Activated T-helper 17 cell treated with anti-CD3 and anti-CD28 coated beads, Interleukin-2, amount 50 U/mL, for 72 hours (primary cell): Measurements from ENCODE around the gene HPS1. TPM values are rescaled to one million over a fixed set of nuclear protein-coding genes. Genes with fewer than 3 reads are reported as not detected.

Experiments
- ATAC-seq: fragments of 150-1000 bp; cut with Tn5 transposase; replicated peaks from 2 replicates; pipeline ENCODE4 v1.10.0; 2021; ENCODE audit warnings: mild to moderate bottlenecking, moderate library complexity
- H3K27ac Mint-ChIP-seq: one replicate; pipeline ENCODE4 v1.8.0; 2022; ENCODE audit warnings: mixed read lengths
- H3K27me3 Mint-ChIP-seq: one replicate; pipeline ENCODE4 v1.8.0; 2022; ENCODE audit warnings: mixed read lengths
- H3K36me3 Mint-ChIP-seq: one replicate; pipeline ENCODE4 v1.8.0; 2022; ENCODE audit warnings: low read depth, mild to moderate bottlenecking, mixed read lengths
- H3K4me1 Mint-ChIP-seq: one replicate; pipeline ENCODE4 v1.8.0; 2022; ENCODE audit warnings: mixed read lengths
- H3K4me3 Mint-ChIP-seq: one replicate; pipeline ENCODE4 v1.8.0; 2022; ENCODE audit warnings: mild to moderate bottlenecking, mixed read lengths
- H3K9me3 Mint-ChIP-seq: one replicate; pipeline ENCODE4 v1.8.0; 2022; ENCODE audit warnings: mixed read lengths
- total RNA-seq, 2 donors: library from RNA; stranded (reverse); gene quantifications; one replicate each; pipeline ENCODE4 v1.2.3, GENCODE V29; 2022

HPS1 gene
- total RNA-seq: 10 to 100 TPM; 49.1 to 56.9 TPM

DNA sequence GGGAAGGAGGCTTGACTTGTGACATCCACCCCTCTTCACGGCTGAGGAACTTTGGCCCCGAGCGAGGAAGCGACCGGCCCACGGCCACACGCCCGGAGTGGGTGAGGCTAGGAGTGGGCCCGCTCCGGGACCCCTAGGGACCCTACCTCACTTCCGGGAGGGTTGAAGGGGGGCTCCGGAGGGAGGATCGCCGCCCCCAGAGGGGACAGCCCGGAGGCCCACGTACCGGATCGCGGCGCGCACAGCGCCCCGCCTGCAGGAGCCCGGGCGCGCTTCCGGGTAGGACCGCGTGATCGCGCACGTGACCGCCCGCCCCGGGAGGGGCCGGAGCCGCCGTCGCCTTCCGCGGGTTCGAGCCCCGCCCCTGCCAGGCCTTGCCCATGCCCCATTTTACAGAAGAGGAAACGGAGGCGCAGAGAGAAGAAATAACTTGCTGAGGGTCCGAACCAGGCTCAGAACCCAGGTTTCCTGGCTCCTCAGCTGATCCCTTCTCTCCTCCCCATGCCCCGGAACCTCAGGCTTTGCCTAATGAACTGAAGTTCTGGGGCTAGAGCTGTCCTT lies at the start of gene HPS1:
HPS1 (minus strand) TSS at position 275 of the 561 bp plus-strand sequence. CDS start 3,695 bp downstream, outside the sequence.
- Mint-ChIP-seq H3K27me3 (peaks cover 4% of the 10 kb centered on the region), H3K4me3 (peak within 1 kb of the TSS; percentile 87), H3K9me3 (no peaks in the 10 kb centered on the region), H3K4me1 (peaks cover 30% of the 10 kb centered on the region), H3K27ac (peak within 1 kb of the TSS; percentile 92), H3K36me3 (peaks cover 45% of the 10 kb centered on the region)
- ATAC-seq: peak; percentile 95

DNA sequence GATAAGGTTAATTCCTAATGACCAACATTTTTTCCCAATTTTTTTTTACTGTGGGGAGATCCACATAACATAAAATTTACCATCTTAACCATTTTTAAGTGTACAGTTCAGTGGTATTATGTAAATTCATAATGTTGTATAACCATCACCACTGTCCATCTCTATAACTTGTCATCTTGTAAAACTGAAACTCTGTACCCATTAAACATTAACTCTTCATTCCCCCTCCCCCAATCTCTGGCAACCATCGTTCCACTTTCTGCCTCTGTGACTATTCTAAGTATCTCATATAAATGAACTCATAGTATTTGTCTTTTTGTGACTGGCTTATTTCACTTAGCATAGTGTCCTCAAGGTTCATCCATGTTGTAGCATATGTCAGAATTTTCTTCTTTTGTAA lies 46.0 kb upstream of the HPS1 start:
- Mint-ChIP-seq H3K27ac (no peak overlapping the region), H3K4me3 (no peak overlapping the region), H3K36me3 (no peaks in the 10 kb centered on the region), H3K9me3 (peaks cover 16% of the 10 kb centered on the region), H3K27me3 (peaks cover 31% of the 10 kb centered on the region), H3K4me1 (no peaks in the 10 kb centered on the region)
- ATAC-seq: no peak

DNA sequence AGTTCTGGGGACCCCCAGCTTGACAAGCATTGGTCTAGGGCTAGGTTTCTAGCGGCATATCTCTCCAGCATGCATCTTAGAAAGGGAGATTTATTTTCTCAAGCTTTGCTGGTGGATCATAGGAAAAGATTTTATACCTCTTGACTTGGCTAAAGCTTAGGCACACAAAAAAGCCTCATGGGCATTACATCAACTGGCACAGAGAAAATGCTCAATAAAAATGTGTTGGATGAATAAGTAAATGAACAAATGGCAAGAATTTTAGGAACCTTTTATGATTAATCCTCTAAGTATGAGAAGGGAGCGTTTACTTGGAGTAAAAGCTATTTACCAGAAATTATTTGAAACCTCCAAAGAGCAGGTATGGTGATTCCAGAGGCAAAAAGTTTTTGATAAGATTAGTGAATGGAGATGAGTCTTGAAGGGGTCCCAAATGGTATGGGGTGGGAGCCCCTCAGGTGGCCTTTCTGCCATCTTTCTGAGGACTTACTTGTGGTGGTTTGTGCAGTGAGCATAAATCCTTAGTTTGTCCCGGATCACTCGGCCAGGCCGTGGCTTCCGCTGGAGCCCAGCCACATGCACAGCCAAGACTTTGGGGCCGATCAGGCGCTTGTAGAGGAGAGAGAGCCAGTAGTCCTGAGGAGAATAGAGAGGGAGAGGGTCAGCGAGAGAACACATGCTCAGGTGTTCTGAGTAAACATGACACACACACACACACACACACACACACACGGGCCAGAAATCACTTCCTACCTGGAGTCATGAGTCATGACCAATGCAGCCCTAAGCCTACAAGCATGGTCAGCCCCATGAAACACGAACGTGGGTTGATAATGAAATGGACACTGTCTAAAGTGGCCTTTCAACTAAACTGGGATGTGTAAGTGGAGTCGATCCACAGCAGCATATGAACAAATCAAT lies 43.1 kb upstream of the HPS1 start:
- peaks cover 25% of the 10 kb centered on the region for H3K27me3 Mint-ChIP-seq
- H3K4me1 Mint-ChIP-seq: no peaks in the 10 kb centered on the region
- no peak for ATAC-seq
- no peak overlapping the region for H3K27ac Mint-ChIP-seq
- H3K36me3 Mint-ChIP-seq: no peaks in the 10 kb centered on the region
- H3K4me3 Mint-ChIP-seq: no peak overlapping the region
- peaks cover 5% of the 10 kb centered on the region for H3K9me3 Mint-ChIP-seq

DNA sequence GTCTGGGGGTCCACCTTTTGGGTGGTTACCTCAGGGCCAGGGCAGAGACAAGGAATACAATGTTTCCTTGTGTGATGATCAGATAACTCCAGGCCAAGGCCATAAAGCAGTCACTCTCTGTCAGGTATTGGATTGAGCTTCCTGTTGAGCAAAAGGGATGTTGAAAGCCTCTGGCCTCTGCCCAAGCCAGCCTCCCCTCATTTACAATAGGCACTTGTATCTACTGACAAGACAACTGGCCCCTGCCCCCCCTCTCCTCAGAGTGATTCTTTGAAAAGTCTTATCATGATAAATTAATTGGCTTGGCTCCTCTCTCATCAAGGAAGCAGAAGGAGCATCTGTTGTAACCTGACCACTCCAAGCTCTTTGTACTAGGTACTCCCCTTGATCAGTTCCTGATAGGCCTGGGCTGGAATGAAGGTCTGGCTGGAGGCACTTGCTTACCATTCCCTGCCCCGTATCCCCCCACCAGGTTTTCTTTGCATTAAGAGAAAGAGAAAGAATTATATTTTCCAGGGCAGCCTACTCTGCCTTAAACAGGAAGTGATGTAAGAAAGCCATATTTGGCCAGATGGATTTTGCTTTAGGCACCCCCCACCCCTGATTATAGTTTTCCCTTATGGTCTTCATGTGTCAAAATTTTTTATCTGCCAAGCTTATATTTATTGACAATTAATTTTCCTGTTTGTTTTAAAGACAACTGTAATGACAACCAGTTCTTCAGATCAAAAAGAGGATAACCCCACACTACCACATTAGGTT lies 42.1 kb upstream of the HPS1 start:
- Mint-ChIP-seq H3K4me1 (no peaks in the 10 kb centered on the region), H3K9me3 (peaks cover under 1% of the 10 kb centered on the region), H3K36me3 (no peaks in the 10 kb centered on the region), H3K27me3 (peaks cover 20% of the 10 kb centered on the region), H3K4me3 (no peak overlapping the region), H3K27ac (no peak overlapping the region)
- no peak for ATAC-seq

DNA sequence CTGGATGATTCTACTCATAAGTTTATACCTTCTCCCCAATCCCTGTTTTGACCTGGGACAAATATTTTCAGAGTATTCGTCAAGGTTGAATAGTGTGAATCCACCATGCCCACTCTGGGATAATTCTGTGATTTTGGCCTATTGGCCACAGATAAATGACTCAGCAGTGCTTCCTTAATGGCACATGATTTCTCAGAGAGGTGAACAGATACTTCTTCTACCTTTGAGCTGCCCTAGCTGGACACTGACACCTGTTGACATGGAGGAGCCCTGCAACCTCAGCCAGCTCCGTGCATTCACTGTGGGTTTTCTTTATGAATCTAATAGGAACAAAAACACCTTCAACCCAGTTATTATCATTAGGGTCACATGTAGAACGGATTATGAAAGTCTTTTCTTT lies 40.9 kb upstream of the HPS1 start:
- Mint-ChIP-seq H3K36me3 (no peaks in the 10 kb centered on the region), H3K27ac (no peak overlapping the region), H3K27me3 (peaks cover 14% of the 10 kb centered on the region), H3K9me3 (no peaks in the 10 kb centered on the region), H3K4me1 (no peaks in the 10 kb centered on the region), H3K4me3 (no peak overlapping the region)
- no peak for ATAC-seq

DNA sequence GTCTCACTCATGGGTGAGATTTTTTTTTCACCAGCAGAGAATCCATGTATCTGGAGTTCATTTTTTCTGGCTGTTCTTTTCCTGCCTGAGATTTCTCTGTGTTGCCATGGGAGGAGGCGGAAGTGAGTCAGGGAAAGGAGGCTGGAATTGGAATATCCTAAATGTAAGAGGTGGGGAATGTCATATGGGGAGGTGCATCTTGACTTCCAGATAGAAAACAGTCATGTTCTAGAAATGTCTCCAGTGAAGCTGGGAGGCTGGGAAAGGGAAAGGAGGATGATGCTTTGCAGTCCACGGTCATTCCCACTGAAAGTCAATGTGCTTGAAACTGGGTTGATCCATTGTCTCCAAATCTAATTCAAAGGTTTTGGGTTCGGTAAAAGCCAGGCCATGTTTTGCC lies 39.7 kb upstream of the HPS1 start:
- no peak for ATAC-seq
- H3K9me3 Mint-ChIP-seq: no peaks in the 10 kb centered on the region
- H3K4me3 Mint-ChIP-seq: no peak overlapping the region
- no peaks in the 10 kb centered on the region for H3K36me3 Mint-ChIP-seq
- H3K27ac Mint-ChIP-seq: no peak overlapping the region
- H3K4me1 Mint-ChIP-seq: no peaks in the 10 kb centered on the region
- peaks cover 13% of the 10 kb centered on the region for H3K27me3 Mint-ChIP-seq

DNA sequence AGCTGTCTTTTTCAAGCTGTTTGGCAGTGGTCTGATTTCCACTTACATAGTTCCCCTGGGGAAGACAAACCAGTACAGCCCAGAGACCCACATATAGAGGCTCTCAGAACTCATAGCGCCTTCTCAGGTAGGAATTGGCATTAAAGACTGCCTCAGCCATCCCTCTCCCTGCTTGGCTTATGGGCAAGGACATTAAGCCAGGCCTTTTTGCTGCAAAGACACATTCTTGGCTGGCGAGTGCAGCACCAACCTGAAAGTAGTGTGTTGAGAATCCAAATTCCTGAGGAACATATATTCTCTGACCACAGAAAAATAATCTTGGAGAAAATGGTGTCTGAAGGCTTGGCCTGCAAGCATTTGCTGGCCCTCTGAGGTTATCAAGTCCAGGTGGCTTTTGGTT lies 39.2 kb upstream of the HPS1 start:
- Mint-ChIP-seq H3K9me3 (no peaks in the 10 kb centered on the region), H3K36me3 (no peaks in the 10 kb centered on the region), H3K4me3 (no peak overlapping the region), H3K27me3 (peaks cover 13% of the 10 kb centered on the region), H3K4me1 (no peaks in the 10 kb centered on the region), H3K27ac (no peak overlapping the region)
- ATAC-seq: no peak

DNA sequence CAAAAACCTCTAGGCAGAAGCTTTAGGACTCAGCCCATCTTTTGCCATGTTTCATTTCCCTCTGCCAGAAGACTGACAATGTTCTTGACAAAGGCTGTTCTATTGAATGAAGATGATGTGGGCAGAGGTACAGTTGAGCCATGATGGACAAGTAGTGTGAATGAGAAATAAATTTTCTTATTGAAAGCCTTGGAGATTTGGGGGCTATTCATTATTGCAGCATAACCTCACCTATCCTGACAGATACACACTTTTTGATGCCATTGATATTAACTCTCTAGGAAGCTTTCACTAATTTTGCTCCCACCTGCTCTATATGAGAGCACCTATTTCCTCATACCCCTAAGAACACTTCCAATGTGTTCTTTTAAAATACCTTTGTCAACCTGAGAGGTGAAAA lies 36.9 kb upstream of the HPS1 start:
- no peak overlapping the region for H3K4me3 Mint-ChIP-seq
- no peaks in the 10 kb centered on the region for H3K4me1 Mint-ChIP-seq
- no peak overlapping the region for H3K27ac Mint-ChIP-seq
- no peaks in the 10 kb centered on the region for H3K36me3 Mint-ChIP-seq
- no peak for ATAC-seq
- peaks cover 6% of the 10 kb centered on the region for H3K27me3 Mint-ChIP-seq
- no peaks in the 10 kb centered on the region for H3K9me3 Mint-ChIP-seq

DNA sequence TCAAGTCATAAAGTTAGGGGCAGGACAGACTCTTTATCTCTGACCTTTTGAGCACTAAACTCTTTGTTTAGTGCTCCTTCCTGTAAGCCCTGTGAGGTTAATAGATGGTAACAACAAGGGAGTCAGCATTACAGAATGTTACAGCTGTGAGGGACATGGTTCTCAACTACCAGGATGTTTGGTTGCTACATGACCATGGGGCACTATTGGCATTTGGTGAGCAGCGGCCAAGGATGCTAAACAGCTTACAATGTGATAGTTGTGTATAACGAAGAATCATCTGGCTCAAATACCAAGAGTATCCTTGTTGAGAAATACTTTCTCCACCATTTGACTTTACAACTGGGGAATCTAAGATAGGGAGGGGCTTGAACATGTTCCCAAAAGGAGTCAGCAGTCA lies 35.4 kb upstream of the HPS1 start:
- no peaks in the 10 kb centered on the region for H3K4me1 Mint-ChIP-seq
- H3K27ac Mint-ChIP-seq: no peak overlapping the region
- H3K27me3 Mint-ChIP-seq: no peaks in the 10 kb centered on the region
- no peaks in the 10 kb centered on the region for H3K9me3 Mint-ChIP-seq
- H3K36me3 Mint-ChIP-seq: no peaks in the 10 kb centered on the region
- H3K4me3 Mint-ChIP-seq: no peak overlapping the region
- ATAC-seq: no peak

DNA sequence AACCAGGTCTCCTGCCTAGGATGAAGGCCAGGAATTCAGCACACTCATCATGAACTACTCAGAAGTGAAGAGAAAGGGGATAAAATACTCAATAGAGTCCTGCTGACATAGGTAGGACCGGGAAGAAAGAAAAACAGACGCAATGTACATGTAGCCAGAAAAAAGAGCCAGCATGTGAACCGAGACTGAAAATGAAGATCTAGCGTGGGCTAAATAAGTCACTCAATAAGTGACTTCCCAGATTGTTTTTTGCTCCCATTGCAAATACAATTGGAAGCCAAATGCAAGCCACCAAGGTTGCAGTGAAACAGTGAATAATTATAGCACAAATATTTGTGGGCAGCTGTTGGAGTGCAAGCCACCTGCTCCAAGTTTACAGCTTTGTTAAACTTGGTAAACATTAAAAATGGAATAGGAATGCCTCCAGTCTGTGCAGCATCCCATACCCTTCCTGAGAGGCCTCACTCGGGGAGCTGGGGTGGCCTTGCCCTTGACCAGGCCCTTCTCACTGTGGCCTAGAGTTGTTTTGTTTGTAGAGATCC lies 34.7 kb upstream of the HPS1 start:
- Mint-ChIP-seq H3K27me3 (no peaks in the 10 kb centered on the region), H3K4me3 (no peak overlapping the region), H3K4me1 (no peaks in the 10 kb centered on the region), H3K27ac (no peak overlapping the region), H3K9me3 (no peaks in the 10 kb centered on the region), H3K36me3 (no peaks in the 10 kb centered on the region)
- no peak for ATAC-seq

DNA sequence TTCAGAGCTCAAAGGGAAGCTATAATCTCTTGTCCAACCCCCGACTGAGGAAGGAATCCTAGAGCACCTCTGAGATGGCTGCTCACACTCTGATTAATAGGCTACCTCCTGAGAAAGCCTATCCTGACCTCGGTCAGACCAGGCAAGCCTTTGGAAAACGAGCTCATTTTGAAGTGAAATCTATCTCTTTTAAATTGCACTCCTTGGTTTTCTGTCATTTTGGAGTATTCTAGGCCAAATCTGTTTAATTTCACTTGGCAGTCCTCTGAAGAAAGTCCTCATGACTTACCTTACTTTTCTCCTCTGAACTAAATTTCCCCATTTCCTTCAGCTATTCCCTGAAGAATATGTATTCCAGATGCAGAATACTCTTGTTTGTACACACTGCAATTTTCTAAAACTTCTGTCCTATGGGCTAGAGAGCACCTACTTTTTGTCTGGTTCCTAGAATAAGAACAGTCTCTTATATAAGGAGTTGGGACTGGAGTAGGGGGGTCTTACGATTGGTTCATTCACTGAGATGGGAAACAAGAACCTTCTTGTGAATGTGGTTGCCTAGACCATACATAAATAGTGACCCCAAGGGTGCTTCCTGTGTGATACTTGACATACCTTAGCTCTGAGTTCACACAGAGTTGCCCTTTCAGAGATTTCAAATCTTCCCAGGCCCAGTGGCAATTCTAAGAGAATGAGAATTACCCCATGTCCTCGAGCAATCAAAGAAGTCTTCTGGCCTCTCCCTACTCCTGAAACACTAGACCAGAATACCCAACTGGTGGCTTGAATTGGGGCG lies 31.9 kb upstream of the HPS1 start:
- ATAC-seq: no peak
- no peaks in the 10 kb centered on the region for H3K9me3 Mint-ChIP-seq
- no peaks in the 10 kb centered on the region for H3K4me1 Mint-ChIP-seq

DNA sequence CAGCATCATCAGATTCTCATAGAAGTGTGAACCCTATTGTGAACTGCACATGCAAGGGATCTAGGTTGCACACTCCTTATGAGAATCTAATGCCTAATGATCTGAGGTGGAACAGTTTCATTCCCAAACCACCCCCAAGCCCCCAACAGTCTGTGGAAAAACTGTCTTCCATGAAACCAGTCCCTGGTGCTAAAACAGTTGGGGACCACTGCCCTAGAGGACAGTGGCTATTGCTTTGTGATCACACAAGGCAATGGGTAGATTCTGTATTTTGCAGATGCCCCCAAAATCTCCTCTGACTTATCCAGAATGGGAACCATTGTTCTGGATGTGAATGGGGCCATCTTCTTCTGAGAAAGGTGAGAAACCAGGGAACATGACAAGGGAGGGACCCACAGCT lies 31.1 kb upstream of the HPS1 start:
- no peaks in the 10 kb centered on the region for H3K27me3 Mint-ChIP-seq
- H3K4me3 Mint-ChIP-seq: no peak overlapping the region
- H3K9me3 Mint-ChIP-seq: no peaks in the 10 kb centered on the region
- no peaks in the 10 kb centered on the region for H3K36me3 Mint-ChIP-seq
- no peak for ATAC-seq
- H3K27ac Mint-ChIP-seq: no peak overlapping the region
- H3K4me1 Mint-ChIP-seq: no peaks in the 10 kb centered on the region

More for the DNA sequence above, 31.9 kb upstream of the HPS1 start:
- Mint-ChIP-seq H3K27me3 (no peaks in the 10 kb centered on the region), H3K4me3 (no peak overlapping the region), H3K36me3 (no peaks in the 10 kb centered on the region), H3K27ac (no peak overlapping the region)

DNA sequence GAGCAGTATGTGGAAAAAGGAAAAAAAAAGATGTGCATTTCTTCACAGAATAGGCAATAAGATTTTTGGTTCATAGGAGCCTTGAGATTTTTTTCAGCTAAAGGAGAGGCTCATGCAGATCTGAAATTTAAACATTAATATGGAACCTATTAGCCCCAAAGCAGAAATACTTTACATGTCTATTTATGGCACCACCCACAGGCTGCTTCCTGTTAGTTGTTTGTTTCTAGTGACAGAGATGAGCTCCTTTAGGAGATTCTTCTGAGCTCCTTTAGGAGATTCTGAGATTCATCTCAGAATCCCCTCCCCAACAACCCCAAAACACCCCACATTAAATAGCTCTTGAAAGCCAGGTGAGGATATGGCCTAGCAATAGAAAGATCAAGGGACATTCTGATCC lies 27.9 kb upstream of the HPS1 start:
- Mint-ChIP-seq H3K4me1 (no peaks in the 10 kb centered on the region), H3K9me3 (no peaks in the 10 kb centered on the region), H3K27me3 (no peaks in the 10 kb centered on the region)

DNA sequence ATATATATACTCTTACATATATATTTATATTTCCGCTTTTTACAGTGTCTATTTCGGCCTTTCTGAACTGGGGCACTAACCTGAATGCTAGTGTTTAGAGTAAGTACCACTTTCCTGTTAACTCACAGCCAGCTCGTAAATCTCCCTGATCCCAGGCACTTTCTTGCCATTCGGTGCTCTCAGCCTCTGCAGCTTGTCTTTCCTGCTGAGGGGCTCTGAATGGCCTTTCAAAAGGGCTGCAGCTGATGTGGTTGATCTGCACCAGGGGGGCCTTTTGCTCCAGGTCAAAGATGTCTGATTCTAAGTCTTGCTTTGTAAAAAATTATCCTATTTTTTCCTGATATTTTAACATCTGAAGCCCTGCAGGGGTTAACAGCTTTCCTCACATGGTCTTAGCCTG lies 25.5 kb upstream of the HPS1 start:
- Mint-ChIP-seq H3K36me3 (no peaks in the 10 kb centered on the region), H3K4me1 (peaks cover 4% of the 10 kb centered on the region), H3K27me3 (no peaks in the 10 kb centered on the region), H3K27ac (no peak overlapping the region), H3K9me3 (no peaks in the 10 kb centered on the region), H3K4me3 (no peak overlapping the region)
- ATAC-seq: no peak

More for the DNA sequence above, 27.9 kb upstream of the HPS1 start:
- Mint-ChIP-seq H3K4me3 (no peak overlapping the region), H3K36me3 (no peaks in the 10 kb centered on the region), H3K27ac (no peak overlapping the region)
- no peak for ATAC-seq
